ENCODE results near the gene PCYT2. TPM values are rescaled to one million over a fixed set of nuclear protein-coding genes. Genes with fewer than 3 reads are reported as not detected.

PCYT2 gene
- total and polyA plus RNA-seq, 2 donors (not counting 3 experiments of a cell fraction or from before 2014, with no cell fraction given) = 52.0 to 57.1 TPM

- H3K27ac ChIP-seq (ENCODE audit: insufficient read depth, low read depth, low read length) = no peak overlapping the region
- dilution Hi-C loops (cut with MboI; ENCODE audit: extremely low pct_ligation_motif_present, low sequenced_read_pairs) (no loop called here), intact Hi-C loops (cut with micrococcal nuclease) (no loop called here)
- FAIRE-seq = no peak
- H3K79me2 ChIP-seq (ENCODE audit: control insufficient read depth, insufficient read depth, low read length) = no peaks in the 10 kb centered on the region
- no peak for DNase-seq (ENCODE audit: low read depth, low spot score)
- H3K9ac ChIP-seq (replicated peaks; ENCODE audit: extremely low read depth, insufficient read depth, low read length) = no peak overlapping the region
- no peak overlapping the region for H2AFZ ChIP-seq (ENCODE audit: low read depth, low read length)
- H3K9me3 ChIP-seq (replicated peaks; ENCODE audit: control insufficient read depth, insufficient read depth, low read length) = no peaks in the 10 kb centered on the region
- no peak overlapping the region for H3K4me3 ChIP-seq (replicated peaks in 1 of 3; ENCODE audit: insufficient read depth in 1 of 3, low read depth in 1 of 3, low read length in 3 of 3)
- POLR2A ChIA-PET = no interaction called here
- BruUV-seq (replicated peaks) = no TSS peak
- TF ChIP-seq EZH2 (IDR thresholded peaks at IDR 0.05; ENCODE audit: borderline replicate concordance, low read depth, low read length, severe bottlenecking) (no peak), POLR2AphosphoS5 (IDR thresholded peaks at IDR 0.05; ENCODE audit: insufficient read depth, low read depth, low read length) (no peak), GATA2 (IDR thresholded peaks at IDR 0.05; ENCODE audit: insufficient read depth, insufficient read length, low read depth, low read length) (no peak), POLR2A (IDR thresholded peaks at IDR 0.05; ENCODE audit: low read depth, low read length) (no peak), FOS (IDR thresholded peaks at IDR 0.05; ENCODE audit: borderline replicate concordance, insufficient read depth, low read length) (no peak), MYC (IDR thresholded peaks at IDR 0.05; ENCODE audit: low read depth, low read length) (no peak), MAX (IDR thresholded peaks at IDR 0.05; ENCODE audit: insufficient read depth, insufficient read length) (no peak), JUN (IDR thresholded peaks at IDR 0.05; ENCODE audit: borderline replicate concordance, insufficient read depth, insufficient read length, low read depth) (no peak)
- TF ChIP-seq, protein P1, sequence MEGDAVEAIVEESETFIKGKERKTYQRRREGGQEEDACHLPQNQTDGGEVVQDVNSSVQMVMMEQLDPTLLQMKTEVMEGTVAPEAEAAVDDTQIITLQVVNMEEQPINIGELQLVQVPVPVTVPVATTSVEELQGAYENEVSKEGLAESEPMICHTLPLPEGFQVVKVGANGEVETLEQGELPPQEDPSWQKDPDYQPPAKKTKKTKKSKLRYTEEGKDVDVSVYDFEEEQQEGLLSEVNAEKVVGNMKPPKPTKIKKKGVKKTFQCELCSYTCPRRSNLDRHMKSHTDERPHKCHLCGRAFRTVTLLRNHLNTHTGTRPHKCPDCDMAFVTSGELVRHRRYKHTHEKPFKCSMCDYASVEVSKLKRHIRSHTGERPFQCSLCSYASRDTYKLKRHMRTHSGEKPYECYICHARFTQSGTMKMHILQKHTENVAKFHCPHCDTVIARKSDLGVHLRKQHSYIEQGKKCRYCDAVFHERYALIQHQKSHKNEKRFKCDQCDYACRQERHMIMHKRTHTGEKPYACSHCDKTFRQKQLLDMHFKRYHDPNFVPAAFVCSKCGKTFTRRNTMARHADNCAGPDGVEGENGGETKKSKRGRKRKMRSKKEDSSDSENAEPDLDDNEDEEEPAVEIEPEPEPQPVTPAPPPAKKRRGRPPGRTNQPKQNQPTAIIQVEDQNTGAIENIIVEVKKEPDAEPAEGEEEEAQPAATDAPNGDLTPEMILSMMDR (IDR thresholded peaks at IDR 0.05; ENCODE audit: extremely low read depth in 1 of 2, insufficient read depth in 1 of 2, low read depth in 1 of 2, low read length in 2 of 2) = no peak
- no peaks in the 10 kb centered on the region for H4K20me1 ChIP-seq (replicated peaks; ENCODE audit: control insufficient read depth, extremely low read depth, insufficient read depth, low read length)
- H3K4me2 ChIP-seq (ENCODE audit: insufficient read depth, low read length) = no peak overlapping the region
- no peaks in the 10 kb centered on the region for H3K4me1 ChIP-seq (ENCODE audit: control insufficient read depth, extremely low read depth, insufficient read depth, low read length)
- H3K36me3 ChIP-seq (ENCODE audit: control insufficient read depth in 2 of 2, extremely low read depth in 1 of 2, insufficient read depth in 2 of 2, low read length in 2 of 2) = no peaks in the 10 kb centered on the region
- no peaks in the 10 kb centered on the region for H3K9me1 ChIP-seq (replicated peaks; ENCODE audit: control insufficient read depth, extremely low read depth, insufficient read depth, low read length)
- H3K27me3 ChIP-seq (ENCODE audit: control insufficient read depth in 2 of 2, insufficient read depth in 2 of 2, low read length in 2 of 2) = peaks cover 12 to 27% of the 10 kb centered on the region in 2 experiments
- CTCF ChIA-PET = interaction anchor here (2.3 kb wide), 1 partner anchor 65 kb away, joined by 8 read pairs; no protein-coding TSS in a partner anchor
These were observed 45.7 kb upstream of the PCYT2 start for GRCh38 chr17:81956607-81957589.

Measured in endothelial cell of umbilical vein (primary cell).